Measurements from ENCODE around the gene DPCD. TPM values are rescaled to one million over a fixed set of nuclear protein-coding genes. Genes with fewer than 3 reads are reported as not detected.

DPCD gene
- total RNA-seq, 1 experiment from 2014 or later: 39.5 TPM

DNA sequence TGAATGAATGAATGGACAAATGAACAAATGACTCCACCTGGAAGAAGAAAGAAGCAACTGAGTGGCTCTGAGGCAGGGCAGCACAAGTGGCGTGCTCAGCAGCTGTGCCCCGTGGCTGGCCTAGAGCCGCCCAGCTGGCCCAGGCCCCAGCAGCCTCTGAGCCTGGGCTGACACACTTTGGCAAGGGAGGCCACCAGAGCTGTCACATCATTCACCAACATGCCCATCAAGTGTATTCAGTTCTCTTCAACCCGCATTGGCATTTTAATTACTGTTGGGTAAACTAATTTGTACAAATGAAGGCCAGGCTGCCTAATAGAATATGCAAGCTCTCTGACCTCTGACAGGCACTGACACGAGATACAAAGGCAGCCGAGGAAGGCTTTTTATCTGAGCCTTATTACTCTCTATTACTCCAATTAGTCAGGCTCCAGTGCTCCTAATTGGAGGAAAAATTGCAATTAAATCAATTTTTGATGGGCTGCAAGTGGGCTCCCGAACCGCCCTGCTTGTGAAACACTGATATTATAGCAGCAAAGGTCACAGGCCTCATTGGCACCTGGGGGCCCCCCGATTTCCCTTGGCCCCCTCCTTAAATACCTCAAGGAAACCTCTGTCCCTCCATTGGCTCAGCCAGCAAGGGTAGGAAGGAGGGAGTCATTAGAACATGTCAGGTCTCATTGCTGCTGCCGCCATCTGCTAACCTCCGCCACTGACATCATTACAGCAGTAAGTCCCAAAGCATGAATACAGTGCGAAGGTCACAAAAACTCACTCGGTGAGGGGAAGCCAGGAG is 41.9 kb downstream of the DPCD start:
- BruUV-seq (replicated peaks): no TSS peak
- POLR2A ChIA-PET: no interaction called here

DNA sequence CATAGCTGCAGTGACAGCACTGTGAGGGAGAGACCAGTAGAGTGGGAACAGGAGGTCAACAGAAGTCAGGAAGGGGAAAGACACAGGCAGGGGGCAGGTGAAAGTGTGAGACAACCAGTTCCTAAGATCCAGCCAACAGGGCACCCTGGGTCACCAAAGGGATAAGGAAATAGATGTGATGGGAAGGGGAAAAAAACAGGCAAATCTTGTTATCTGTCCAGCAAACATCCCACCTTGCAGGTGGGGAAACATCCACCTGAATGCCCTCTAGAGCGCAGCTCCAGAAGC is 42.5 kb downstream of the DPCD start:
- H3K27ac ChIP-seq (ENCODE audit: low read depth, low read length): no peak overlapping the region
- H3K9me3 ChIP-seq (ENCODE audit: control insufficient read depth in 1 of 2, insufficient read depth in 1 of 2, low read depth in 1 of 2, low read length in 2 of 2): no peaks in the 10 kb centered on the region
- CTCF ChIA-PET: no interaction called here
- ATAC-seq (no peak), DNase-seq (ENCODE audit: low read depth, low spot score) (no peak)
- H4K20me1 ChIP-seq (ENCODE audit: insufficient read depth): no peaks in the 10 kb centered on the region
- no peak overlapping the region for H3K4me2 ChIP-seq (ENCODE audit: low read length)
- POLR2A ChIA-PET: no interaction called here
- no TSS peak for BruUV-seq (replicated peaks)
- H3K79me2 ChIP-seq (ENCODE audit: insufficient read depth, low read length): no peaks in the 10 kb centered on the region
- H2AFZ ChIP-seq (ENCODE audit: low read depth, low read length, poor library complexity, severe bottlenecking): no peak overlapping the region
- RAD21 ChIA-PET (ENCODE audit: low non-redundant PET in 1 of 2, low total read pairs in 2 of 2, uncharacterized antibody in 2 of 2, unreplicated experiment in 2 of 2): no interaction called here
- no peak overlapping the region for H3K4me3 ChIP-seq (replicated peaks in 1 of 2; ENCODE audit: low read depth in 1 of 2, low read length in 2 of 2)
- no peaks in the 10 kb centered on the region for H3K27me3 ChIP-seq (ENCODE audit: insufficient read depth, low read length)
- no peak for TF ChIP-seq CBX3 (IDR thresholded peaks at IDR 0.05; ENCODE audit: low read depth)
- TF ChIP-seq, protein P1, sequence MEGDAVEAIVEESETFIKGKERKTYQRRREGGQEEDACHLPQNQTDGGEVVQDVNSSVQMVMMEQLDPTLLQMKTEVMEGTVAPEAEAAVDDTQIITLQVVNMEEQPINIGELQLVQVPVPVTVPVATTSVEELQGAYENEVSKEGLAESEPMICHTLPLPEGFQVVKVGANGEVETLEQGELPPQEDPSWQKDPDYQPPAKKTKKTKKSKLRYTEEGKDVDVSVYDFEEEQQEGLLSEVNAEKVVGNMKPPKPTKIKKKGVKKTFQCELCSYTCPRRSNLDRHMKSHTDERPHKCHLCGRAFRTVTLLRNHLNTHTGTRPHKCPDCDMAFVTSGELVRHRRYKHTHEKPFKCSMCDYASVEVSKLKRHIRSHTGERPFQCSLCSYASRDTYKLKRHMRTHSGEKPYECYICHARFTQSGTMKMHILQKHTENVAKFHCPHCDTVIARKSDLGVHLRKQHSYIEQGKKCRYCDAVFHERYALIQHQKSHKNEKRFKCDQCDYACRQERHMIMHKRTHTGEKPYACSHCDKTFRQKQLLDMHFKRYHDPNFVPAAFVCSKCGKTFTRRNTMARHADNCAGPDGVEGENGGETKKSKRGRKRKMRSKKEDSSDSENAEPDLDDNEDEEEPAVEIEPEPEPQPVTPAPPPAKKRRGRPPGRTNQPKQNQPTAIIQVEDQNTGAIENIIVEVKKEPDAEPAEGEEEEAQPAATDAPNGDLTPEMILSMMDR (IDR thresholded peaks at IDR 0.05 in 2 of 3, conservative IDR thresholded peaks at IDR 0.05 in 1 of 3; ENCODE audit: borderline replicate concordance in 1 of 3, insufficient read depth in 1 of 3, low read depth in 2 of 3, low read length in 2 of 3): no peak
- H3K4me1 ChIP-seq (ENCODE audit: control insufficient read depth in 1 of 2, insufficient read depth in 2 of 2, low read length in 2 of 2): no peaks in the 10 kb centered on the region
- no peaks in the 10 kb centered on the region for H3K36me3 ChIP-seq (ENCODE audit: control insufficient read depth in 1 of 2, insufficient read depth in 2 of 2, low read length in 2 of 2)
- no peak overlapping the region for H3K9ac ChIP-seq (ENCODE audit: low read length)
- H3K9me2 ChIP-seq (ENCODE audit: insufficient read depth): no peaks in the 10 kb centered on the region
- intact Hi-C loops (cut with micrococcal nuclease): no loop called here

More for the DNA sequence above, 41.9 kb downstream of the DPCD start:
- Histone ChIP-seq H3K36me3 (ENCODE audit: control insufficient read depth in 1 of 2, insufficient read depth in 2 of 2, low read length in 2 of 2) (no peaks in the 10 kb centered on the region), H3K79me2 (ENCODE audit: insufficient read depth, low read length) (no peaks in the 10 kb centered on the region), H3K9me2 (ENCODE audit: insufficient read depth) (no peaks in the 10 kb centered on the region), H3K27me3 (ENCODE audit: insufficient read depth, low read length) (no peaks in the 10 kb centered on the region), H3K9me3 (ENCODE audit: control insufficient read depth in 1 of 2, insufficient read depth in 1 of 2, low read depth in 1 of 2, low read length in 2 of 2) (no peaks in the 10 kb centered on the region), H3K4me1 (ENCODE audit: control insufficient read depth in 1 of 2, insufficient read depth in 2 of 2, low read length in 2 of 2) (no peaks in the 10 kb centered on the region), H2AFZ (ENCODE audit: low read depth, low read length, poor library complexity, severe bottlenecking) (no peak overlapping the region), H4K20me1 (ENCODE audit: insufficient read depth) (no peaks in the 10 kb centered on the region), H3K4me2 (ENCODE audit: low read length) (no peak overlapping the region), H3K27ac (ENCODE audit: low read depth, low read length) (no peak overlapping the region), H3K9ac (ENCODE audit: low read length) (no peak overlapping the region), H3K4me3 (replicated peaks in 1 of 2; ENCODE audit: low read depth in 1 of 2, low read length in 2 of 2) (no peak overlapping the region)
- intact Hi-C loops (cut with micrococcal nuclease): no loop called here
- TF ChIP-seq, protein P2, sequence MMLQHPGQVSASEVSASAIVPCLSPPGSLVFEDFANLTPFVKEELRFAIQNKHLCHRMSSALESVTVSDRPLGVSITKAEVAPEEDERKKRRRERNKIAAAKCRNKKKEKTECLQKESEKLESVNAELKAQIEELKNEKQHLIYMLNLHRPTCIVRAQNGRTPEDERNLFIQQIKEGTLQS (IDR thresholded peaks at IDR 0.05): no peak
- DNase-seq (ENCODE audit: low read depth, low spot score) (no peak), ATAC-seq (no peak)
- CTCF ChIA-PET: no interaction called here
- RAD21 ChIA-PET (ENCODE audit: low non-redundant PET in 1 of 2, low total read pairs in 2 of 2, uncharacterized antibody in 2 of 2, unreplicated experiment in 2 of 2): no interaction called here

Data from HCT116 (cell line).